WTC11 (cell line): ENCODE results near the gene ZNF232. TPM values are rescaled to one million over a fixed set of nuclear protein-coding genes. Genes with fewer than 3 reads are reported as not detected.
"Not testable (repeated sequence)": the region's sequence is repeated elsewhere in the genome, so short reads cannot be mapped to it uniquely, and the experiment has no call there.

ENCODE experiments used
- ATAC-seq: fragments of 200-7000 bp; cut with Tn5 transposase; 2 replicates; pipeline ENCODE4 v1.10.0; 2021; ENCODE audit warnings: mild to moderate bottlenecking, moderate library complexity
- CTCF ChIA-PET: fragments of 300-600 bp; sonication (Branson Sonifier 250); formaldehyde crosslinking; loops from one replicate; lab custom pipeline; 2021; ENCODE audit warnings: antibody characterized with exemption; lab: Charles Lee
- POLR2A ChIA-PET: fragments of 350-600 bp; sonication (Branson Sonifier 250); formaldehyde crosslinking; loops from one replicate; lab custom pipeline; 2021; ENCODE audit warnings: antibody characterized with exemption; lab: Charles Lee
- DNase-seq: peaks from one replicate; pipeline ENCODE4 v3.0.0; 2021; ENCODE audit warnings: low spot score
- H3K27ac Mint-ChIP-seq: 2 replicates; pipeline ENCODE4 v1.8.0; 2021; ENCODE audit warnings: mixed read lengths
- H3K27me3 Mint-ChIP-seq: 2 replicates; pipeline ENCODE4 v1.8.0; 2021; ENCODE audit warnings: low read depth, mild to moderate bottlenecking, moderate library complexity, mixed read lengths
- H3K36me3 Mint-ChIP-seq: 2 replicates; pipeline ENCODE4 v1.8.0; 2021; ENCODE audit warnings: mixed read lengths
- H3K4me1 Mint-ChIP-seq: 2 replicates; pipeline ENCODE4 v1.8.0; 2022; ENCODE audit warnings: mixed read lengths
- H3K4me3 Mint-ChIP-seq: 2 replicates; pipeline ENCODE4 v1.8.0; 2021; ENCODE audit warnings: mild to moderate bottlenecking, moderate library complexity, mixed read lengths
- H3K9me3 Mint-ChIP-seq: 2 replicates; pipeline ENCODE4 v1.8.0; 2021; ENCODE audit warnings: mixed read lengths
- NFE2L1 ChIP-seq: sonication (generic); formaldehyde crosslinking; IDR thresholded peaks from 2 replicates; pipeline ENCODE4 v1.8.1; 2023; ENCODE audit warnings: missing genetic modification reagents
- NR2C2 ChIP-seq: sonication (generic); formaldehyde crosslinking; IDR thresholded peaks from 2 replicates; pipeline ENCODE4 v1.8.0; 2022; ENCODE audit warnings: mild to moderate bottlenecking, missing genetic modification reagents
- SMAD4 ChIP-seq: sonication (generic); formaldehyde crosslinking; IDR thresholded peaks from 2 replicates; pipeline ENCODE4 v1.8.0; 2022; ENCODE audit warnings: mild to moderate bottlenecking, missing genetic modification reagents
- SOX15 ChIP-seq: fragments of 250-450 bp; sonication (Bioruptor Pico); IDR thresholded peaks from 2 replicates; pipeline ENCODE4 v1.9.0; 2021; ENCODE audit warnings: mild to moderate bottlenecking
- ZBTB21 ChIP-seq: sonication (generic); formaldehyde crosslinking; IDR thresholded peaks from 2 replicates; pipeline ENCODE4 v1.8.1; 2023; ENCODE audit warnings: mild to moderate bottlenecking, missing genetic modification reagents, borderline replicate concordance
- ZNF396 ChIP-seq: fragments of 250-450 bp; sonication (Bioruptor Pico); IDR thresholded peaks from 2 replicates; pipeline ENCODE4 v1.8.0; 2021; ENCODE audit warnings: mild to moderate bottlenecking, moderate library complexity, borderline replicate concordance
- total RNA-seq: library from RNA; stranded (reverse); gene quantifications from 3 replicates; pipeline ENCODE4 v1.2.3, GENCODE V29; 2021
- TF ChIP-seq, protein P1 (sequence below): fragments of 250-450 bp; sonication (Bioruptor Pico); IDR thresholded peaks from 2 replicates; pipeline ENCODE4 v1.9.0; 2021; ENCODE audit warnings: mild to moderate bottlenecking
- TF ChIP-seq, protein P2 (sequence below): sonication (generic); formaldehyde crosslinking; IDR thresholded peaks from 2 replicates; pipeline ENCODE4 v1.8.1; 2022; ENCODE audit warnings: mild to moderate bottlenecking, missing genetic modification reagents, moderate library complexity, borderline replicate concordance
- TF ChIP-seq, protein P3 (sequence below): sonication (generic); formaldehyde crosslinking; IDR thresholded peaks from 2 replicates; pipeline ENCODE4 v1.8.1; 2023; ENCODE audit warnings: mild to moderate bottlenecking, moderate library complexity, missing genetic modification reagents
- TF ChIP-seq, protein P4 (sequence below): sonication (generic); formaldehyde crosslinking; IDR thresholded peaks from 2 replicates; pipeline ENCODE4 v1.8.1; 2022; ENCODE audit warnings: low read depth, mild to moderate bottlenecking, moderate library complexity, missing genetic modification reagents, borderline replicate concordance
- TF ChIP-seq, protein P5 (sequence below): sonication (generic); formaldehyde crosslinking; IDR thresholded peaks from 2 replicates; pipeline ENCODE4 v1.8.1; 2023; ENCODE audit warnings: mild to moderate bottlenecking, missing genetic modification reagents
- TF ChIP-seq, protein P6 (sequence below): sonication (generic); formaldehyde crosslinking; IDR thresholded peaks from 2 replicates; pipeline ENCODE4 v1.8.0; 2022; ENCODE audit warnings: mild to moderate bottlenecking, missing genetic modification reagents

ZNF232 gene
- total RNA-seq, 1 experiment from 2014 or later: 21.7 TPM

DNA sequence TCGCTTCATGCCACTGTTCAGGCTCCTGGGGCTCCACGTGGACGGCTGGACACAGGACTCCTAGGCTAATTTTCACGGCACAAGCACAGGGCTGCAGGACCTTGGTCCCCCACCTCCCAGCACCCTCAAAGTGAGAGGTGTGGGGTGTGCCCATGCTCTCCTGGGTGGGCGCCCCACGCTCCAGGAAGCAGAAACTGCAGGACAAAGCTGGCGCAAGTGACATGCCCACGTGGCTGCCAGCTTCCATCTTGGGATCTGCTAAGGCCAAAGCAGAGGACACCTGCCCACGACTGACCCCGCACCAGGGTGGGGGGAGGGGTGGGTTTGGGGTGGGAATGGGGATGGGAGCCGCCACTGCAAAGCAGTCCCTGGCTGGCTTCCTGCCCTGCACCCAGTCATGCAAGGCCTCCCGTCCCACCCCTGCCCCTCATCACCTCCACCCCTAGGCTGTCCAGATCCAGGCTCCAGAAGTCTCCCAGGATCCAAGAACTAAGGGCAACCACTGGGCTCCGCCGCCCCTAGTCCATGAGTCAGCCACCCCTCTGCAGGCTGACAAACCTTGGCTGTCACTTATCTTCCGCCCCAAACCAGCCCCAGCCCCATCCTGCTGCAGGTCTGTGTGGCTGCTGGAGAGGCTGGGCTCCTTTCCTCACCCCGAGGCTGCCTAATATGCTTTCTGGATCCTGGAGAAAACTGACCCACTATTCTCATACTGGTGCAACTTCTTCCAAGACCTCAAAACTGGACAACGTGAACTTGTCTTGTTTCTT lies 15.2 kb upstream of the ZNF232 start:
- Mint-ChIP-seq H3K4me1 (no peaks in the 10 kb centered on the region; the same call in 1 of the 2 replicates), H3K27me3 (peaks cover 19% of the 10 kb centered on the region), H3K36me3 (no peaks in the 10 kb centered on the region), H3K4me3 (no peak overlapping the region), H3K9me3 (no peaks in the 10 kb centered on the region), H3K27ac (no peak overlapping the region)
- ATAC-seq: no peak
- TF ChIP-seq, protein P1, sequence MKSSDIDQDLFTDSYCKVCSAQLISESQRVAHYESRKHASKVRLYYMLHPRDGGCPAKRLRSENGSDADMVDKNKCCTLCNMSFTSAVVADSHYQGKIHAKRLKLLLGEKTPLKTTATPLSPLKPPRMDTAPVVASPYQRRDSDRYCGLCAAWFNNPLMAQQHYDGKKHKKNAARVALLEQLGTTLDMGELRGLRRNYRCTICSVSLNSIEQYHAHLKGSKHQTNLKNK: no peak
- ChIA-PET CTCF (no interaction called here), POLR2A (no interaction called here)
- no peak for DNase-seq

DNA sequence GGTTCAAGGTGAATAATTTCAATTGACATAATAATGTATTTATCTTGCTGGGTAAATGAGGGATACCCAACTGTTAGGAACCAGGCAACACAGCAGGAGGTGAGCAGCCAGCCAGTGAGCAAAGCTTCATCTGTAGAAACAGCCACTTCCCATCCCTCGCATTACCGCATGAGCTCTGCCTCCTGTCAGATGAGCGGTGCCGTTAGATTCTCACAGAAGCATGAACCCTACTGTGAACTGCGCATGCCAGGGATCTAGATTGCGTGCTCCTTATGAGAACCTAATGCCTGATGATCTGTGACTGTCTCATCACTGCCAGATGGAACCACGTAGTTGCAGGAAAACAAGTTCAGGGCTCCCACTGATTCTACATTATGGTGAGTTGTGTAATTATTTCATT lies 13.2 kb upstream of the ZNF232 start:
- DNase-seq, H3K27ac Mint-ChIP-seq, CTCF ChIA-PET, H3K36me3 Mint-ChIP-seq, H3K4me3 Mint-ChIP-seq, POLR2A ChIA-PET, H3K4me1 Mint-ChIP-seq, H3K9me3 Mint-ChIP-seq, ATAC-seq: not testable (repeated sequence)
- peaks cover 34% of the 10 kb centered on the region for H3K27me3 Mint-ChIP-seq

DNA sequence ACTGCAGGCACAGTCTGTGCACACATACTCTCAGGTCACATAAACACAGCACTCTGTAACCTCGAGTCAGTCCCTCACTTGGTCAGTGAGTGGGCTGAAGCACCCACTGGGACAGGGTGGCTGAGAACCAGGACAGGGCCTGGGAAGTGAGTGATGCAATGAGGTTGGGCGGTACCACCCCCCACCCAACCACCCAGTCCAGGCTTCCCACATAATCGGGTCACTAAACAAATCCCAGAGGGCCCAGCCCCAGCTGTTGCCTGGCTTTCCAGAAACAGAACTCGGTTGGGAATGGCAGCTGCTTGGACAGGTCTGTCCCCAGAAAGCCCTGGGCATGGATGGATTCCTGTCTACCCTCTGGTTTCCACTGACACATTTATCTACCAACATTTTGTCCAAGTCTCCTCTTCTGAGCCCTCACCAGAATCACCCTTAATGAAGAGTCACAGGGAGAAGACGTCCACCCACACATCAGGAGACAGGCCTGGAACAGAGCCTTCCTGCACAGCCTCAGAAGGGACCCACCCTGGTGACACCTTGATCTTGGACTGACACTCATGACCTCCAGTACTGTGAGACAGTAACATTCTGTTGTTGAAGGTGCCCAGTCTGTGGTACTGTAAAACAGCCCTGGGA lies 12.6 kb upstream of the ZNF232 start:
- peak overlapping the region; percentile 44 for H3K4me3 Mint-ChIP-seq
- H3K36me3 Mint-ChIP-seq, POLR2A ChIA-PET, ATAC-seq, DNase-seq, H3K9me3 Mint-ChIP-seq, CTCF ChIA-PET, H3K27ac Mint-ChIP-seq, H3K4me1 Mint-ChIP-seq: not testable (repeated sequence)
- peaks cover 34% of the 10 kb centered on the region for H3K27me3 Mint-ChIP-seq

DNA sequence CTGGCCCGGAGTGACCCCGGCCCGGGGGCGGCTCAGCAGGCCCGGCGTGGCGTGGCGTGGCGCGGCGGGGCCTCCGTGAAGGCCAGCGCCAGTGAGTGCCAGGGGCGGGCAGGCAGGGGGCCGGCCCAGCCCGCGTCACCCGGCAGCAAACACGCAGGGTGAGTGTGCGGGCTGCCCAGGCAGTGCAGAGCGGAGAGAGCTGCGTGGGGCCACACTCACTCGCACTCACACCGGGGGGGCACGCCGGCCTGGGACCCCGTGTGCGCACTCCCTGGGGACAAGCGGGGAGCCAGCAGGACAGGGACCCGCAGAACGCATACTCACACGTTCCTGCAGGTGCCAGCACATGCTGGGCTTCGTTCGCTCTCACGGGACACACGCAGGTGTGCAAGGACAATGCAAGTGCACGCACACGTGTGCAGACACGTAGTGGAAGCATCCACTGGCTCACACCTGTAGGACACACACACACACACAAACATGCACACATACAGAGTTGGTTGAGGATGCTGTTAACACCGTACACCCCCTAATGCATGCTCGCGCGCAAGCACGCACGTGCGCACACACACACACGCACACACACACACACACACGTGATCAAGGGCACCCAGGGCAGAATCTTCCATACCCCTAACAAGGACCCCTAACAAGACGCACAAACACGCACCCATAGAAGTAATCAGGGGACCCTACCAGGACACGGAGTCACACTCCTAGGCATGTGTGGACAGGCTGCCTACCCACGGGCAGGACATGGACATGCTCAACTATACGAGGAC lies 11.9 kb upstream of the ZNF232 start:
- TF ChIP-seq ZNF396 (CRISPR knock-in tag): no peak
- TF ChIP-seq, protein P2, sequence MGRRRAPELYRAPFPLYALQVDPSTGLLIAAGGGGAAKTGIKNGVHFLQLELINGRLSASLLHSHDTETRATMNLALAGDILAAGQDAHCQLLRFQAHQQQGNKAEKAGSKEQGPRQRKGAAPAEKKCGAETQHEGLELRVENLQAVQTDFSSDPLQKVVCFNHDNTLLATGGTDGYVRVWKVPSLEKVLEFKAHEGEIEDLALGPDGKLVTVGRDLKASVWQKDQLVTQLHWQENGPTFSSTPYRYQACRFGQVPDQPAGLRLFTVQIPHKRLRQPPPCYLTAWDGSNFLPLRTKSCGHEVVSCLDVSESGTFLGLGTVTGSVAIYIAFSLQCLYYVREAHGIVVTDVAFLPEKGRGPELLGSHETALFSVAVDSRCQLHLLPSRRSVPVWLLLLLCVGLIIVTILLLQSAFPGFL (CRISPR knock-in tag): no peak
- peak; percentile 22; the same call in 1 of the 2 replicates for TF ChIP-seq NR2C2 (CRISPR knock-in tag)
- TF ChIP-seq, all 79 proteins: peak for 1
- H3K27me3 Mint-ChIP-seq: peaks cover 34% of the 10 kb centered on the region
- peaks cover 2% of the 10 kb centered on the region; the same call in 1 of the 2 replicates for H3K4me1 Mint-ChIP-seq
- H3K4me3 Mint-ChIP-seq: peak overlapping the region; percentile 39; the same call in 1 of the 2 replicates
- peaks cover 6% of the 10 kb centered on the region for H3K9me3 Mint-ChIP-seq
- H3K27ac Mint-ChIP-seq: no peak overlapping the region
- POLR2A ChIA-PET: no interaction called here
- no peaks in the 10 kb centered on the region for H3K36me3 Mint-ChIP-seq
- ATAC-seq (no peak), DNase-seq (no peak)
- CTCF ChIA-PET: interaction anchor here (1.6 kb wide), 1 partner anchor 13 kb away, joined by 8 read pairs; the partner anchor contains the start of gene ZNF232

DNA sequence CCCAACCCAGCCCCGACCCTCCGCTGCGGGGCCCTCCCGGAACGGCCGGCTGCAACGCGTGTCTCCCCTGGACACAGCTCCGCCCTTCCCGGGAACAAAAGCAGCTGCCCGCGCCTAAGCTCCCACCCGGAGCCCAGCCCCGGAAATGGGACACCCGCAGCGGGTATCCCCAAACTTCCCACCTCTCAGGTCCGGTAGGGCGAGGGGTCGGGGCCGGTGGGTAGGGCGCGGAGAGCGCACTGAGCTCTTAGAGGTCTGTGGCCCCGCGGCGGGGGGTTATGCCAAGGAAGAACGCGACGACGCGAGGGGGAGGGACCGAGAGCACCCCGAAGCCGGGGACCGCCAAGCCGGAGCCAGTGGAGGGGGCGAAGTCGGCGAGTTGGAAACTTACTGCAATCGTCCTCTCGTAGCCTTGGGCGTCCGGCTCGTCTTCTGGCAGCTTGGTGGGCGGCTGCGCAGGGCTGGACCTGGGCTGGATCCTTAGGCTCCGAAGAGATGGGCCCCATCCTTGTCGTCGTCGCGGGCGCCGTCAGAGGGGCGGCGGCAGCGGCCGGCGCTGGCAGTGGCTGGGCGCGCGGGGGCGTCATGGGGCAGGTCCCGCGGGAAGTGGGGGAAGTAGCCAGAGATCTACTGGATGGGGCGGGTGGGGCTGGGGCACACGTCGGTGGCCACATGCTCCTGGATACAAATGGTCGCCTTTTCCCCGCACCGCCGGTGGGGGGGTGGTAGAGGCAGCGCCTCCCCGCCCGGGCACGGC lies 11.1 kb upstream of the ZNF232 start:
- peak; percentile 56 for DNase-seq
- Mint-ChIP-seq H3K9me3 (peaks cover 12% of the 10 kb centered on the region), H3K27ac (no peak overlapping the region), H3K27me3 (peaks cover 41% of the 10 kb centered on the region), H3K4me3 (peak overlapping the region; percentile 67), H3K36me3 (no peaks in the 10 kb centered on the region), H3K4me1 (peaks cover 2% of the 10 kb centered on the region; the same call in 1 of the 2 replicates)
- CTCF ChIA-PET: interaction anchor here (0.6 to 1.6 kb wide), 4 partner anchors 12 to 213 kb away, joined by 3 to 8 read pairs (median 4); partner anchors contain the start of gene ZNF232
- peak; percentile 79 for ATAC-seq
- POLR2A ChIA-PET: interaction anchor here (0.6 to 1.6 kb wide), 3 partner anchors 10 to 12 kb away, joined by 3 to 5 read pairs (median 4); partner anchors contain the start of gene ZNF232
- TF ChIP-seq, protein P3, sequence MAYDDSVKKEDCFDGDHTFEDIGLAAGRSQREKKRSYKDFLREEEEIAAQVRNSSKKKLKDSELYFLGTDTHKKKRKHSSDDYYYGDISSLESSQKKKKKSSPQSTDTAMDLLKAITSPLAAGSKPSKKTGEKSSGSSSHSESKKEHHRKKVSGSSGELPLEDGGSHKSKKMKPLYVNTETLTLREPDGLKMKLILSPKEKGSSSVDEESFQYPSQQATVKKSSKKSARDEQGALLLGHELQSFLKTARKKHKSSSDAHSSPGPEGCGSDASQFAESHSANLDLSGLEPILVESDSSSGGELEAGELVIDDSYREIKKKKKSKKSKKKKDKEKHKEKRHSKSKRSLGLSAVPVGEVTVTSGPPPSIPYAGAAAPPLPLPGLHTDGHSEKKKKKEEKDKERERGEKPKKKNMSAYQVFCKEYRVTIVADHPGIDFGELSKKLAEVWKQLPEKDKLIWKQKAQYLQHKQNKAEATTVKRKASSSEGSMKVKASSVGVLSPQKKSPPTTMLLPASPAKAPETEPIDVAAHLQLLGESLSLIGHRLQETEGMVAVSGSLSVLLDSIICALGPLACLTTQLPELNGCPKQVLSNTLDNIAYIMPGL: peak; percentile 31; the same call in 1 of the 2 replicates
- TF ChIP-seq NFE2L1 (CRISPR knock-in tag): no peak
- no peak for TF ChIP-seq SMAD4 (CRISPR knock-in tag)
- no peak for TF ChIP-seq ZBTB21 (CRISPR knock-in tag)
- TF ChIP-seq, protein P4, sequence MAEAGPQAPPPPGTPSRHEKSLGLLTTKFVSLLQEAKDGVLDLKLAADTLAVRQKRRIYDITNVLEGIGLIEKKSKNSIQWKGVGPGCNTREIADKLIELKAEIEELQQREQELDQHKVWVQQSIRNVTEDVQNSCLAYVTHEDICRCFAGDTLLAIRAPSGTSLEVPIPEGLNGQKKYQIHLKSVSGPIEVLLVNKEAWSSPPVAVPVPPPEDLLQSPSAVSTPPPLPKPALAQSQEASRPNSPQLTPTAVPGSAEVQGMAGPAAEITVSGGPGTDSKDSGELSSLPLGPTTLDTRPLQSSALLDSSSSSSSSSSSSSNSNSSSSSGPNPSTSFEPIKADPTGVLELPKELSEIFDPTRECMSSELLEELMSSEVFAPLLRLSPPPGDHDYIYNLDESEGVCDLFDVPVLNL (CRISPR knock-in tag): no peak
- TF ChIP-seq, protein P5, sequence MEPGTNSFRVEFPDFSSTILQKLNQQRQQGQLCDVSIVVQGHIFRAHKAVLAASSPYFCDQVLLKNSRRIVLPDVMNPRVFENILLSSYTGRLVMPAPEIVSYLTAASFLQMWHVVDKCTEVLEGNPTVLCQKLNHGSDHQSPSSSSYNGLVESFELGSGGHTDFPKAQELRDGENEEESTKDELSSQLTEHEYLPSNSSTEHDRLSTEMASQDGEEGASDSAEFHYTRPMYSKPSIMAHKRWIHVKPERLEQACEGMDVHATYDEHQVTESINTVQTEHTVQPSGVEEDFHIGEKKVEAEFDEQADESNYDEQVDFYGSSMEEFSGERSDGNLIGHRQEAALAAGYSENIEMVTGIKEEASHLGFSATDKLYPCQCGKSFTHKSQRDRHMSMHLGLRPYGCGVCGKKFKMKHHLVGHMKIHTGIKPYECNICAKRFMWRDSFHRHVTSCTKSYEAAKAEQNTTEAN (CRISPR knock-in tag): 0 out of 2 replicates have a peak, but pooled peaks have one; percentile 60
- TF ChIP-seq, protein P6, sequence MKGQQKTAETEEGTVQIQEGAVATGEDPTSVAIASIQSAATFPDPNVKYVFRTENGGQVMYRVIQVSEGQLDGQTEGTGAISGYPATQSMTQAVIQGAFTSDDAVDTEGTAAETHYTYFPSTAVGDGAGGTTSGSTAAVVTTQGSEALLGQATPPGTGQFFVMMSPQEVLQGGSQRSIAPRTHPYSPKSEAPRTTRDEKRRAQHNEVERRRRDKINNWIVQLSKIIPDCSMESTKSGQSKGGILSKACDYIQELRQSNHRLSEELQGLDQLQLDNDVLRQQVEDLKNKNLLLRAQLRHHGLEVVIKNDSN (CRISPR knock-in tag): no peak
- no peak for TF ChIP-seq SOX15 (CRISPR knock-in tag)
